Measurements from ENCODE around the gene VTN. TPM values are rescaled to one million over a fixed set of nuclear protein-coding genes. Genes with fewer than 3 reads are reported as not detected.

The VTN gene, protein sequence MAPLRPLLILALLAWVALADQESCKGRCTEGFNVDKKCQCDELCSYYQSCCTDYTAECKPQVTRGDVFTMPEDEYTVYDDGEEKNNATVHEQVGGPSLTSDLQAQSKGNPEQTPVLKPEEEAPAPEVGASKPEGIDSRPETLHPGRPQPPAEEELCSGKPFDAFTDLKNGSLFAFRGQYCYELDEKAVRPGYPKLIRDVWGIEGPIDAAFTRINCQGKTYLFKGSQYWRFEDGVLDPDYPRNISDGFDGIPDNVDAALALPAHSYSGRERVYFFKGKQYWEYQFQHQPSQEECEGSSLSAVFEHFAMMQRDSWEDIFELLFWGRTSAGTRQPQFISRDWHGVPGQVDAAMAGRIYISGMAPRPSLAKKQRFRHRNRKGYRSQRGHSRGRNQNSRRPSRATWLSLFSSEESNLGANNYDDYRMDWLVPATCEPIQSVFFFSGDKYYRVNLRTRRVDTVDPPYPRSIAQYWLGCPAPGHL
- total RNA-seq = 1 to 10 TPM; 1.8 to 5.4 TPM
- long read RNA-seq, donor 1, partial matches to known transcripts = 2 of 5 reads
- long read RNA-seq, donor 1, other reads (novel, unspliced or antisense) = 1 of 5 reads
- long read RNA-seq, donor 2, transcript VTN-201 (8 exons, 2,149 nt) = major isoform, 13 of 17 reads
- long read RNA-seq, donor 2, partial matches to known transcripts = 4 of 17 reads
- long read RNA-seq, donor 2, other reads (novel, unspliced or antisense) = 0 of 17 reads

DNA sequence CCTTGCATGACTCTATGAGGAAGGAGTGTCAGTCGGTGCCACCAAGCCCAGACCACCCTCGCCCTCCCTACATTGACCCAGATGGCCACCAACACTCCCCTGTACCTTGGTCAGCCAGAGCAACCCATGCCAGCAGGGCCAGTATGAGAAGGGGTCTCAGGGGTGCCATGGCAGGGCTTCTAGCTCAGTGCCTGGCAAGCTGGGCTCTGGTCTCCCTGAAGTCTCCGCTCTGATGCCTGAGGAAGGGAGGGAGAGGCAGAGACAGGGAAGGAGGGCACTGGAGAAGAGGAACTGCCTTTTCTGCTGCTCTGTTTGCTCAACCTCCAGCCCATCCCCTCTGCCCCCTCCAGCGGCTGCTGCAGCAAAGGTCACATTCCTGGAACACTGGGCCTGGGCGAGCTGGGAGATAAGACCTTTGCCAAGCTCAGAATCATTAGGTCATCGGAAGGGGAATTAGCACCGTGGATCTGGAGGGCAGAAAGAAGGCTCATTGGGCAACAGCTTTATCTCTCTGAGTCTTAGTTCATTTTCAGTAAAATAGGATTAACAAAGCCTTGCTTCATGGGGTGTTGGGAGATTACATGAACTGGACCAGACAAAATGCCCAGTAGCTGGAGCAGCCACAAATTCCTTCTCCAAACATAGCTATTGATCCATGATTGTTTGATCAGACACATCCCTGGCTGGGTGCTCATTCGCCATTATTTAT, at the start of gene VTN:
VTN (minus strand) TSS at position 273 of the 709 bp plus-strand sequence; CDS start at position 169, 104 bp downstream.
- peak; percentile 90 for DNase-seq (ENCODE audit: low spot score)
- intact Hi-C loops (cut with DNase I) = no loop called here

DNA sequence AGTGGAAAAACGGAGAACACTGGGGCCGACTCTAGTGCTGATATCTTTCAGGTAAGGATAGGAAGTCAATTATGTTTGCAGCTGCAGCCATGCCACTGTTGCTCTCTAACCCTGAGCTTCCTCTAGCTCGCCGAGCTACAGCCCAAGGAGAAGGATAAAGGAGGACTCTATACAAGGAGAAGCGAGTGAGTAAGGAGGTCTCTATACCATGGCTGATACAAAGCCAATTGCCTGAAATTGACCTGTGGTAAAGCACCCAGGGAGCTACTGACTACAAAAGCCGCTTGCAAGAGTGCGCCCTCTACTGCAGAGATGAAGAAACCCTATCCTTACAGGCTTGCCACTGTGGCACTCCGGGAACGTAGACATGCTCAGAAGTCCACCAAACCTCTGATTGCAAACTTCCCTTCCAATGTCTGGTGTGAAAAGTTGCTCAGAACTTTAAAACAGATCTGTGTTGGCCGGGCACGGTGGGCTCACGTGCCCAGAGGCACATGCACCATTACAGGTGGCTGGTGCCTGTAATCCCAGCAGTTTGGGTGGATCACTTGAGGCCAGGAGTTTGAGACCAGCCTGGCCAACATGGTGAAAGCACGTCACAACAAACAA, 46.7 kb upstream of the VTN start:
- intact Hi-C loops (cut with DNase I) = no loop called here
- DNase-seq (ENCODE audit: low spot score) = no peak

DNA sequence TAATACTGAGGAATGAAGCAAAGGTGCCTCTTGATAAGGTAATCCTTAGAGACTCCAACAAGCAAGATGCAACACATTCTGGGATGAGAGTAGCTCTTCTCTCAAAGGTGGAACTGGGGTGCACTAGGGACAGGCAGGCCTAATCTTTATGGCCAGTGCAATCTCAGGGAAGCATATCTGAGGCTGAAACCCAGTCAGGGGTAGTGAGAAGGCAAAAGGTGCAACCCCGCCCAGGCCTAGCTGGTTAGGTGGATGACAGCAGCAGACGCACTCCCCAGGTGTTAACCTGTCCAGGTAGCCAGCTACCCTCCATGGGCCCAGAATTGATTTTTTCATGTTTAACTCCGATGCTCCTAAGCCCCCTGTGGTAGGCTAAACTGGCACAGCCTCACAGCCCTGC, 45.8 kb upstream of the VTN start:
- intact Hi-C loops (cut with DNase I) = no loop called here
- DNase-seq (ENCODE audit: low spot score) = no peak

DNA sequence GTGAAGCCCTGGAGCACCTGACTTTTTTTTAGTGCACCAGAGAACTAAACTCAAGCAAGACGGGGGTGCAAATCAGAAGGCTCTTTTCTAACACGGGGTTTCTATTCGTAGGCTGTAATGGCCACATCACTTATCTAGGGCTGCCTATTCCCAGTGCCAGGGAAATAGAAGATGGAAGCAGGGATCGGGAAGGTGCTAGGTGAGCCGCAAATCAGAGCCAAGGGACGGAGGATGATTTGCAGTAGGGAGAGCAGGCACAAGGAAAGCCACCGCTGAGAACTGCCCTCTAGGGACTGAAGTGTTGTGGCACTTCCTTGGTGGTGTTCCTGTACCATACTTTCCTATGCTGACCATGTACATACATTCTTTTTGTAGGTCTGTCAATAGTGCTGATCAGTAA, 43.7 kb upstream of the VTN start:
- no peak for DNase-seq (ENCODE audit: low spot score)
- intact Hi-C loops (cut with DNase I) = no loop called here

DNA sequence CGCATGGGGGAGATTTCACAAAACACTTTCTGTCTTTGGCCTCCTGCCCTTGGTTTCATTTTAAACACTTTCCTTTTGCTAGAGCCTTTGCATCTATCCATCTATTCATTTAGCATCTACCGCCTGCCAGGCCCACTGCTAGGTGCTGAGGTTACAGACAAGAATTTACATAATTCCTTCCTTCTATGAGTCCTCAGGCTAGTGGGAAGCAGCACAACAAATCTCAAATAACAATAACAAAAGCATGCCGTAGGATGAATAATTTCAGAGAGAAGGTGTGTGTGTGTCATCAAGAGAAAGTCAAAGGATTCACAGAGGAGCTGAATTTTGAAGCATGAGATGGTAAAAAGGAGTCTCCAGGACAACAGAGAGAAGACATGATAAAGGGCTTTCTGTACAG, 42.0 kb upstream of the VTN start:
- no peak for DNase-seq (ENCODE audit: low spot score)
- intact Hi-C loops (cut with DNase I) = no loop called here

DNA sequence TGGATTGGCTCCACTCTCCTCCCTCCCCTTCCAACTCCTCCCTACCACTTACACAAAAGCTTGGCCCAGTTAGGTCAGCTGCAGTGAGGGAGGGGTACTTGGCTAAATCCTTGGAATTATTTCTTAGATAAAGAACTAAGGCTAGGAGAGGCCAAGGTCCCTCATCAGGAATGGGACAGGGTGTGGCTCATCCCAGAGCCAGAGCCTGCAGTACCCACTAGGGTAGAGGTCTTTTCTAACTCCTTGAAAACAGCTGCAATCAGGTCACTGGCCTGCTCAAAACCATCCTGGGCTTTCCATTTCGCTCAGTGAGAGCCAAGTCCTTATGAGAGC, 37.8 kb upstream of the VTN start:
- intact Hi-C loops (cut with DNase I) = no loop called here
- no peak for DNase-seq (ENCODE audit: low spot score)

DNA sequence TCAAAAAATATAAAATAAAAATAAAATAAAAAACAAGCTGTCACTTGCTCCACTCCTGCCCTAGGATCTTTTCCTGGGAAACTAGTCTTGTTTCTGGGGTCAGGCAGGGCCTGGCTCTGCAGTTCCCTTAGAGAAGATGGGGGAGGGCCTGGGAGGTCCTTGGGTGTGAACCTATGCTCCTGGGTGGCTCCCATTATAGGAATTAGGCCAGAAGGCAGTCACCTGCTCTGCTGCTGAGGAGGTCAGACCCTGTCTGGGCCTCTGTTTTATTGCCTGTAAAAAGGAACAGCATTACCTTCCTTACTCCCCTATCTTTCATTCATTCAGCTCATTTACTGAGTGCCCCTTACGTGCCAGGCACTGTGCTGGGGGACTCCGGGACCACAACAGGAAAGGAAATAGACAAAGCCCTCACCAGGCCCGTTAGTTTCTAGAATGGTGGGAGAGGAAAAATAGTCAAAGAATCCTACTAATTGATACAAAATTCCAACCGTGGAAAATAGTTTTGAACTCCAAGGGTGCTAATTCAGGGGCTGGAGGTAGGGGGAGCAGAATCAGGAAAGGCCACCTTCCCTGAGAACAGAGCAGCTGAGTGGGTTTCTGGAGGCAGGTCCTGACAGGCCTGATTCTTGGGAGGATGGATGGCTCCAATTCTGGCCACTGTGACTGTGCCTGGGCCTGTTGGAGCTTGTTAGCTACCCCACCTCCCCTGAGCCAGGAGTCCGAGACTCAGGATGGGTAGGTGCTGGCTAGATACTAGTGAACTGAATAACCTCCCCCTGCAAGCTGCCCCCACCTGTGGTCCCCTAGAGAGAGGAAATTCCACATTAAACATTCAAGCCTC, 37.2 kb upstream of the VTN start:
- intact Hi-C loops (cut with DNase I) = no loop called here

DNA sequence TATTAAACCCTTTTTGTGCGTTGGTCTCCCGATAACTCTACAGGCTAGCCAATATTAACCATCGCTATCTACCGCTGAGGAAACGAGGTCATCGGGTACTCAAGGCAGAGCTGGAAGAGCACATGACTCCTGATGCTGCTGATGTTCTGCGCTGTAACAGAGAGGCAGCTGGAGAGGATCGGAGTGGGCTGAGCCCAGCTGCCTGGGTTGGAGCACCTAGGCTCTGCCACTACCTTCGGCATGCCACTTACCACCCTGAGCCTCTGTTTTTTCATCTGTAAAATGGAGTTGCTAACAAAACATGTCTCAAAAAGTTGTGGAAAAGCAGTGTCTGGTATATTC, 36.3 kb upstream of the VTN start:
- no peak for DNase-seq (ENCODE audit: low spot score)
- intact Hi-C loops (cut with DNase I) = no loop called here

More for the DNA sequence above, 37.2 kb upstream of the VTN start:
- DNase-seq (ENCODE audit: low spot score) = no peak

DNA sequence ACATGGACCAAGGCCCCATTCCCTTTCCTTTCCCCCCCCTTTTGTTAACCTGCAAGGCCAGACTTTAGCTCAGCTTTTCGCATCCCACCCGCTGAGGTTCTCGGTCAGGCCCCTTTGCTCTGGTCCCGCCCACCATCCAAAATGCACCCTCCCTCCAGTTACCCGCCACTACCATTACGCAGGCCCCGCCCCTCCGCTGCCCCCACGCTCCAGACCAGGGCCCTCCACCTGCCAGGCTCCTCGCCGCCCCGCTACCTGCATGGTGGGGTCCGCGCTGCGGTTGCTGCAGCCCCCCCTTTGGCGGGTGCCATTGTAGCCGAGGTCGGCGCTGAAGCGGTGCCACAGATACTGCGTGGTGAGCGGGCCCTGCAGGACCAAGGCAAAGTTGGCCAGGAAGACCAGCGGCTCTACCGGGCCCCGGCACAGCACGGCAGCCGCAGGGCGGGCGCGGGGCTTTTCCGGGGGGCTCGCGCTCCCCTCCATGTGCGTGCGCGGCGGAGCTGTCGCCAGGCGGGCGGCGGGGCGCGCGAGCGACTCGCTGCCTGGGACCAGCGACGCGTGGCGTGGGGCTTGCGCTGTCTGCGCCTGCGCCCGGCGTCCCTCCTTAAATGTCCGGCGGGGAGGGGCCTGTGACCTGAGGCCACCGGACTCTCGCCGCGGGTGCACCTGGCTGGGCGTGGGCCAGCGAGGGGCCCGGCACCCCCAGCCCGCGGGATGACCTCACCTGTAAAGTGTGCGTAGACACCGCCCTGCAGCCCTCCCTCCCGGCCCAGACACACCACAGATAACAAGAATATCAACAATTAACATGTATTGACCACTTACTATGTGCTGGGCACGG, 35.7 kb upstream of the VTN start, which contains the start of gene SLC46A1:
SLC46A1 (minus strand) TSS at position 581 of the 841 bp plus-strand sequence; CDS start at position 483, 98 bp downstream.
- intact Hi-C loops (cut with DNase I) = no loop called here
- DNase-seq (ENCODE audit: low spot score) = peak; percentile 85

DNA sequence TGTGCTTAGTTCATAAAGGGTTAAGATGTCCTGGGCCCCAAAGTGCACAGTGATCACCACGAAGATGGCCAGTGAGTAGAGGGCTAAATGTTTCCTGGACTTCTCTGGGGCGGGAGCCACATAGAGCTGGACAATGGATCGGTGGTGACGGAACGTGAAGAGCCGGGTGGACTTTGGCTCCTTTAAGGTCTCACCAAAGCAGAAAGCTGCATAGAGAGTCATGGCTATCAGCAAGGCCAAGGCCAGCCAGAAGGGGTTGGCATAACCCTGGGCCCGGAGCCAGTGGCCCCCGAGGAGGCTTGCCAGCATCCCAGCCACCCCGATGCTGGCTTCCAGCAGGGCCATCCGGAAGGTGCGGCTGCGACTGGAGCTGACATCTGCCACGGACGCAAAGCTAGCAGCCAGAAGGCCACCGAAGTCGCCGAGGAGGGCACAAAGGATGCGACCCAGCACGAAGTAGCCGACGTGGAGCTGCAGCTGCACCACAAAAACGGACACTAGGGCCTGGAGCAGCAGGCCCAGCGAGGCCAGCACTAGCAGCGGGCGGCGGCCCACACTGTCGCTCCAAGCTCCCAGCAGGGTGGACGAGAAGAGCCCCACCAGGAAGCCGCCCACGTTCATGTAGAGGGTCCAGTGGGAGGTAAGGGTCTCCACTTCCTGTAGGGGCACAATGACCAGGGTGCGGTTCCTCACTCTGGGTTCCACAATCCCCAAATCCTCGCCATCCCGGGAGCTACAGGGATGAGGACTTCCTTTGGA, 34.9 kb upstream of the VTN start:
- DNase-seq (ENCODE audit: low spot score) = no peak
- intact Hi-C loops (cut with DNase I) = no loop called here

DNA sequence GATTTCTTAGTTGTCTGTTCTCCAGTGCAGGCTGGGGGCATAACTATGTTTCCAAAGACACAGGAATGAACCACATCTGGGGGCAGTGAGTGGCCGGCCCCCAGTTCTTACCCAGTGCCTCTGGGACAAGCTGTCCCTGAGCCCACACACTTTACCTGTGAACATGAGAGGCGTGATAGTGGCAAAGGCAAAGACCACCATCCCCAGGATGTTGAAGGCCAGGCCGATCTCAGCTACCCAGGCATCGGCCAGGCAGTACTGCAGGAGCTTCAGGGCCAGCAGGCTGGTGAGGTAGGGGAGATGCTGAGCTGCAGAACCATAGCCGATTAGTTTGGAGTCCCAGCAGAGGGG, 34.3 kb upstream of the VTN start:
- intact Hi-C loops (cut with DNase I) = no loop called here
- DNase-seq (ENCODE audit: low spot score) = no peak

DNA sequence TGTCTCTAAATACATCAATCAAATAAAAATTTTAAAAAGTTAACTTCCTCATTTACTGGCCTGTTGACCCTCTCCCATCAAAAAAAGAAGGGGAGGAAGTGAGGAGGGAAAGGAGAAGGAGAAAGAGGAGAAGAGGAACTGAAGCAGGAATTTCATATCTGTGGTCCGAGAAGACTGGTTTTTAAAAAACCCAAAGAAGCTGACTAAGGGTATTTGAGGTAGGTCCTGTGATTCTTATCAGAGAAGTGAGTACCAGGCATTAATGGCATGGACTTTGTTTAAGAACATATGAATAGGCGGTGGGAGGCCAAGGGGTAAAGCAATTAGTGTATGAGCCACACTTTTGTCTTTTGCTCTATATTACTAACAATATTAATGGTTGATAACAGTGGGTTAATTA, 33.9 kb upstream of the VTN start:
- DNase-seq (ENCODE audit: low spot score) = no peak
- intact Hi-C loops (cut with DNase I) = no loop called here

DNA sequence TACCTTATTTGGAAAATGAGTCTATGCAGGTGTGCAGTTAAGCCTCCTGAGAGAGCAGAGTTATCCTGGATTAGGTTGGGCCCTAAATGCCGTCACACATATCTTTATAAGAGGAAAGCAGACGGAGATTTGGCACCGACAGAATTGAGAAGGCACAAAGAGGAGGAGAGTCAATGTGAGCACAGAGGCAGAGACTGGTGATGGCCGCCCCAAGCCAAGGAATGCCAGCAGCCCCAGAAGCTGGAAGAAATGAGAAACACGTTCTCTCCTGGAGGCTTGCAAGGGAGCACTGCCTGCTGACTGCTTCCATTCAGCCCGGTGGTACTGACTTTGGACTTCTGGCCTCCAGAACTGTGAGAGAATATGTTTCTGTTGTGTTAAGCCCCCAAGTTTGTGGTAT, 32.7 kb upstream of the VTN start:
- intact Hi-C loops (cut with DNase I) = no loop called here
- no peak for DNase-seq (ENCODE audit: low spot score)

DNA sequence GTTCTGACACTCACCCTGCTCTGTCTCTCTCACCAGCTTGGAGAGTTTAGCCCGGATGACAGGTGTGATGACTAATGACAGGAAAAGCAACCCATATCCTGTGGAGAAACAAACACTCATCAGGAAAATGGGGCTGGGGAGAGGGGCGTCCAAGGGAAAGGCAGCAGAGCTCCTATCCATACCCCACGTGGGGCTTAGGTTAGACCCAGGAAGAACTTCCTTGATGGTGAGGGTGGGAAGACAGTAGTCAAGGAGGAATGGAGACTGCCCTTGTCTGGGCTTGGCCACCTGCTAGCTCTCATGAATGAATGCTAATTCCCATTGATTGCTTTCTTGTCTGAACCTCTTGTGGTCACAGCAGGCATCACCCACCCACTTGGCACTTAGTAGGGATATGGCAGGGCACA, 32.1 kb upstream of the VTN start:
- DNase-seq (ENCODE audit: low spot score) = no peak
- intact Hi-C loops (cut with DNase I) = no loop called here

DNA sequence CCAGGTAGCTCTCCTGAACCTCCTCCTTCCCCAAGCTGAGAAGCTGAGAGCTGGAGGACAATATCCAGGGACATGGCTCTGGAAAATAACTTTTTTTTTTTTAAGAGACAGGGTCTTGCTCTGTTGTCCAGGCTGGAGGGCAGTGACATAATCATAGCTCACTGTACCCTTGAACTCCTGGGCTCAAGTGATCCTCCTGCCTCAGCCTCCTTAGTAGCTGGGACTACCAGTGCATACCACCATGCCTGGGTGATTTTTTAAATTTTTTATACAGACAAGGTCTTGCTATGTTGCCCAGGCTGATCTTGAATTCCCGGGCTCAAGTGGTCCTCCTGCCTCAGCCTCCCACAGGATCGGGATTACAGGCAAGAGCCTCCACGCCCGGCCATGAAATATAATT, 29.7 kb upstream of the VTN start:
- intact Hi-C loops (cut with DNase I) = no loop called here
- DNase-seq (ENCODE audit: low spot score) = no peak

DNA sequence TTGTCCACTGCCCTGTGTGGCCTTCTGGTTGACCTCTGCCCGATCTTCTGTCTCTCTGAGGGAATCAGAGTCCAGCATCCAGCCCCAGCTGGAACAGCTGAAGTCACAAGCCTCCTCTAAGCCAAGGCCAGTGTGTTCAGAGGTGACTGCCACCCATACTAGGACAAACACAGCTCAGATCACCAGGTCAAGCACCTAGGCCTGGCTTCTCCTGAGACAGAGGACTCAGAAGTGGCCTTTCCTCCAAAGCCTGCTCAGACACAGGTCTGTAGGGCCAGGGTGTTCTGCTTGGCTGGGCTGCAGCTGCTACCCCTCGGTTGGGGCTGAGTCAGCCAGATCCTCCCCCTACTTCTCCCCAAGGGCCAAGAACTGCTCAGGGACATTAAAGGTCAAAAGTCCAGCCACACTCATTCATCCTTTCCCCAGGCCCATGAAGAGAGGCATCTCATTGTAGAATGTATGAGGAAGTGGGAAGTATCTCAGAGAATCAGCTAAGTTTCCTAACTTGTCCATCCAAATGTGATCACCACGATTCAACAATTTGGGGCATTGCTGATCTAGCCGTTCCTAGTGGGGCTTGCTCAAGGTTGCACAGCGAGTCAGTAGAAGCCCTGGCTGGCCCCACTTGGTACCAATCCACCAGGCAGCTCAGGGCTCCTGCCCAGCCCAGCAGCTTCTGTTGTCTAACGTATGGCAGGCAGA, 28.3 kb upstream of the VTN start:
- intact Hi-C loops (cut with DNase I) = no loop called here
- DNase-seq (ENCODE audit: low spot score) = peak; percentile 78

DNA sequence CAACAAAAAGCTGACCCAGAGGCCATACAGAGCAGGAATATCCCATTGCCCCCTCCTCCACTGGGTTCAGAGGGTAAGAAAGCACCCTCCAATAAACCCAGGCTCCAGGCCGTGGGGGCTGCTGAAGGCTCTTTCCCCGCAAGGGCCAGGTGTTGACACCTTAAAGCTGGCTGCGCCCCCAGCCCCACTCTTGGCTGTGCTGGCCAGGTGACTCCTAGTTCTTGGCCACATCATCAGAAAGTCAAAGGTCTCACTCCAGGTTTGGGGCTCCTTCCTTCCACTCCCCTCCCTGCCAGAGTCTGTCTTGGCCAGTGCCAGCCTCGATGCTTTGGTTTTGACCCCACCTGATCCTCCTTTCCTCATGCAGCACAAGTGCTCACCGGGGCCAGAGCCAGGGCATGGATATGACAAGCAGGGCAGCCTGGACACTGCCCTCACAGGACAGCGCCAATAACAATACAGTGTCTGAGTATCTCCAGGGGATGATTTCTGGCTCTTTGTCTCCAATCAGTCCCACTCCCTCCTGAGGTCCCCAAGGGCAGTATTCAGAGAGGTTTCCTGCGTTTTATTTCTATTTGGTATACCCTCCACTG, 27.7 kb upstream of the VTN start:
- intact Hi-C loops (cut with DNase I) = no loop called here
- no peak for DNase-seq (ENCODE audit: low spot score)
